Adipocyte (in vitro differentiated cells): ENCODE results near the gene KBTBD4.

Source experiments
- DNase-seq: peaks from one replicate; pipeline ENCODE4 v3.0.0-alpha.2; 2015; ENCODE audit warnings: low read depth
- H3K27me3 ChIP-seq: replicated peaks from 2 replicates; pipeline ENCODE4 v1.7.0; 2013; ENCODE audit warnings: mild to moderate bottlenecking, low read length, moderate library complexity; ENCODE audit not compliant: control insufficient read depth, insufficient read depth
- H3K36me3 ChIP-seq: 2 replicates; pipeline ENCODE4 v1.7.0; 2013; ENCODE audit warnings: low read length, mild to moderate bottlenecking, moderate library complexity; ENCODE audit not compliant: control insufficient read depth, insufficient read depth, severe bottlenecking
- H3K4me1 ChIP-seq: 2 replicates; pipeline ENCODE4 v1.7.0; 2013; ENCODE audit warnings: mild to moderate bottlenecking, low read length, moderate library complexity; ENCODE audit not compliant: control insufficient read depth, insufficient read depth
- H3K4me3 ChIP-seq: 2 replicates; pipeline ENCODE4 v1.7.0; 2013; ENCODE audit warnings: mild to moderate bottlenecking, low read length, moderate library complexity
- H3K9ac ChIP-seq: 2 replicates; pipeline ENCODE4 v1.7.0; 2013; ENCODE audit warnings: mild to moderate bottlenecking, low read length, moderate library complexity
- H3K9me3 ChIP-seq: 2 replicates; pipeline ENCODE4 v1.7.0; 2013; ENCODE audit warnings: mild to moderate bottlenecking, low read length, moderate library complexity; ENCODE audit not compliant: control insufficient read depth

KBTBD4 gene

GRCh38 chr11:47578524-47579494 lies at the start of gene KBTBD4, which contains the start of gene NDUFS3:
KBTBD4 (minus strand) TSS chr11:47578970; CDS start chr11:47578951, 19 bp downstream.
NDUFS3 (plus strand) TSS chr11:47579074; CDS start chr11:47579092, 18 bp downstream.
- H3K36me3 ChIP-seq = peaks cover 50% of the 10 kb centered on the region
- no peaks in the 10 kb centered on the region for H3K9me3 ChIP-seq
- H3K4me3 ChIP-seq = peak within 1 kb of the TSS; percentile 86
- no peaks in the 10 kb centered on the region for H3K27me3 ChIP-seq
- DNase-seq = peak; percentile 96
- peak within 1 kb of the TSS; percentile 93 for H3K9ac ChIP-seq
- H3K4me1 ChIP-seq = peaks cover 21% of the 10 kb centered on the region

- Histone ChIP-seq H3K27me3 (no peaks in the 10 kb centered on the region), H3K9ac (no peak overlapping the region), H3K4me3 (no peak overlapping the region), H3K36me3 (peaks cover 89% of the 10 kb centered on the region), H3K9me3 (no peaks in the 10 kb centered on the region), H3K4me1 (no peaks in the 10 kb centered on the region)
- no peak for DNase-seq
These were observed 49.3 kb upstream of the KBTBD4 start for GRCh38 chr11:47628026-47628425.

GRCh38 chr11:47626234-47626633 lies 47.5 kb upstream of the KBTBD4 start:
- no peak for DNase-seq
- no peaks in the 10 kb centered on the region for H3K27me3 ChIP-seq
- H3K4me1 ChIP-seq = no peaks in the 10 kb centered on the region
- no peaks in the 10 kb centered on the region for H3K9me3 ChIP-seq
- H3K36me3 ChIP-seq = peaks cover 97% of the 10 kb centered on the region
- no peak overlapping the region for H3K9ac ChIP-seq
- no peak overlapping the region for H3K4me3 ChIP-seq

GRCh38 chr11:47620836-47621378 lies 42.1 kb upstream of the KBTBD4 start:
- DNase-seq = no peak
- Histone ChIP-seq H3K4me3 (no peak overlapping the region), H3K4me1 (peaks cover 23% of the 10 kb centered on the region), H3K27me3 (no peaks in the 10 kb centered on the region), H3K9ac (no peak overlapping the region), H3K9me3 (no peaks in the 10 kb centered on the region), H3K36me3 (peaks cover 91% of the 10 kb centered on the region)

- H3K9me3 ChIP-seq = no peaks in the 10 kb centered on the region
- H3K4me3 ChIP-seq = no peak overlapping the region
- no peaks in the 10 kb centered on the region for H3K27me3 ChIP-seq
- H3K36me3 ChIP-seq = peaks cover 63% of the 10 kb centered on the region
- H3K9ac ChIP-seq = peak overlapping the region; percentile 62
- peaks cover 25% of the 10 kb centered on the region for H3K4me1 ChIP-seq
- peak; percentile 84 for DNase-seq
These were observed 38.6 kb upstream of the KBTBD4 start for GRCh38 chr11:47617417-47617809.

- peak overlapping the region; percentile 62 for H3K9ac ChIP-seq
- no peak overlapping the region for H3K4me3 ChIP-seq
- H3K9me3 ChIP-seq = no peaks in the 10 kb centered on the region
- H3K4me1 ChIP-seq = peaks cover 25% of the 10 kb centered on the region
- peak; percentile 90 for DNase-seq
- no peaks in the 10 kb centered on the region for H3K27me3 ChIP-seq
- H3K36me3 ChIP-seq = peaks cover 59% of the 10 kb centered on the region
These were observed 38.1 kb upstream of the KBTBD4 start for GRCh38 chr11:47616726-47617416.

GRCh38 chr11:47615249-47615648 lies 36.5 kb upstream of the KBTBD4 start:
- Histone ChIP-seq H3K9ac (no peak overlapping the region), H3K27me3 (no peaks in the 10 kb centered on the region), H3K4me1 (peaks cover 28% of the 10 kb centered on the region), H3K9me3 (no peaks in the 10 kb centered on the region), H3K4me3 (no peak overlapping the region), H3K36me3 (peaks cover 57% of the 10 kb centered on the region)
- no peak for DNase-seq

GRCh38 chr11:47611348-47611794 lies 32.6 kb upstream of the KBTBD4 start:
- Histone ChIP-seq H3K4me1 (peaks cover 33% of the 10 kb centered on the region), H3K9me3 (no peaks in the 10 kb centered on the region), H3K4me3 (no peak overlapping the region), H3K36me3 (peaks cover 25% of the 10 kb centered on the region), H3K27me3 (no peaks in the 10 kb centered on the region), H3K9ac (no peak overlapping the region)
- no peak for DNase-seq

GRCh38 chr11:47609675-47610074 lies 30.9 kb upstream of the KBTBD4 start:
- DNase-seq = no peak
- peaks cover 19% of the 10 kb centered on the region for H3K36me3 ChIP-seq
- H3K4me1 ChIP-seq = peaks cover 28% of the 10 kb centered on the region

GRCh38 chr11:47607380-47607779 lies 28.6 kb upstream of the KBTBD4 start:
- DNase-seq = peak; percentile 88
- Histone ChIP-seq H3K27me3 (no peaks in the 10 kb centered on the region), H3K9ac (peak overlapping the region; percentile 17), H3K9me3 (no peaks in the 10 kb centered on the region), H3K4me1 (peaks cover 28% of the 10 kb centered on the region), H3K4me3 (peak overlapping the region; percentile 39), H3K36me3 (peaks cover 16% of the 10 kb centered on the region)

More at GRCh38 chr11:47609675-47610074, 30.9 kb upstream of the KBTBD4 start:
- Histone ChIP-seq H3K4me3 (no peak overlapping the region), H3K9ac (no peak overlapping the region), H3K27me3 (no peaks in the 10 kb centered on the region), H3K9me3 (no peaks in the 10 kb centered on the region)

GRCh38 chr11:47606731-47607130 lies 28.0 kb upstream of the KBTBD4 start:
- H3K9me3 ChIP-seq = no peaks in the 10 kb centered on the region
- no peak overlapping the region for H3K4me3 ChIP-seq
- DNase-seq = no peak
- peaks cover 13% of the 10 kb centered on the region for H3K36me3 ChIP-seq
- peak overlapping the region; percentile 17 for H3K9ac ChIP-seq
- peaks cover 28% of the 10 kb centered on the region for H3K4me1 ChIP-seq
- no peaks in the 10 kb centered on the region for H3K27me3 ChIP-seq
